RKO (cell line): ENCODE data around the gene CARMIL1.
A peak's percentile ranks its signal among the peaks of the same experiment; 100 is the strongest.
"Not testable (repeated sequence)": the region's sequence is repeated elsewhere in the genome, so short reads cannot be mapped to it uniquely, and the experiment has no call there.

Source experiments
- DNase-seq: peaks from one replicate; pipeline ENCODE4 v3.0.0-alpha.2; 2016; ENCODE audit warnings: low spot score

Gene CARMIL1

GRCh38 chr6:25576919-25577318 lies 297.7 kb downstream of the CARMIL1 start:
- no peak for DNase-seq

GRCh38 chr6:25578538-25578937 lies 299.4 kb downstream of the CARMIL1 start:
- DNase-seq, result no peak

- no peak for DNase-seq
Observed at GRCh38 chr6:25579391-25579883, 300.3 kb downstream of the CARMIL1 start.

GRCh38 chr6:25579902-25580495 lies 300.8 kb downstream of the CARMIL1 start:
- DNase-seq, result no peak

- DNase-seq, result no peak
Observed at GRCh38 chr6:25582101-25582500, 302.9 kb downstream of the CARMIL1 start.

- DNase-seq, result no peak
Observed at GRCh38 chr6:25583099-25583498, 303.9 kb downstream of the CARMIL1 start.

GRCh38 chr6:25583906-25584305 lies 304.7 kb downstream of the CARMIL1 start:
- DNase-seq, result no peak

- DNase-seq, result no peak
Observed at GRCh38 chr6:25585225-25585624, 306.1 kb downstream of the CARMIL1 start.

- DNase-seq, result not testable (repeated sequence)
Observed at GRCh38 chr6:25586119-25586518, 306.9 kb downstream of the CARMIL1 start.

GRCh38 chr6:25586927-25587326 lies 307.8 kb downstream of the CARMIL1 start:
- no peak for DNase-seq

GRCh38 chr6:25590986-25591385 lies 311.8 kb downstream of the CARMIL1 start:
- DNase-seq, result no peak

GRCh38 chr6:25596928-25597818 lies 318.0 kb downstream of the CARMIL1 start:
- DNase-seq, result no peak

- DNase-seq, result no peak
Observed at GRCh38 chr6:25599516-25600085, 320.4 kb downstream of the CARMIL1 start.

- peak; percentile 68 for DNase-seq
Observed at GRCh38 chr6:25601800-25602673, 322.9 kb downstream of the CARMIL1 start.

- DNase-seq, result no peak
Observed at GRCh38 chr6:25602674-25602982, 323.5 kb downstream of the CARMIL1 start.

GRCh38 chr6:25603251-25603650 lies 324.1 kb downstream of the CARMIL1 start:
- DNase-seq, result no peak

GRCh38 chr6:25606151-25606550 lies 327.0 kb downstream of the CARMIL1 start:
- no peak for DNase-seq

- no peak for DNase-seq
Observed at GRCh38 chr6:25608558-25609174, 329.5 kb downstream of the CARMIL1 start.

- no peak for DNase-seq
Observed at GRCh38 chr6:25612666-25613065, 333.5 kb downstream of the CARMIL1 start.

- no peak for DNase-seq
Observed at GRCh38 chr6:25613415-25613814, 334.2 kb downstream of the CARMIL1 start.

GRCh38 chr6:25614052-25614451 lies 334.9 kb downstream of the CARMIL1 start:
- no peak for DNase-seq

GRCh38 chr6:25615471-25615870 lies 336.3 kb downstream of the CARMIL1 start:
- DNase-seq, result no peak
